ENCODE results near the gene MVB12B. TPM values are rescaled to one million over a fixed set of nuclear protein-coding genes. Genes with fewer than 3 reads are reported as not detected.
A peak's percentile ranks its signal among the peaks of the same experiment; 100 is the strongest.

Gene MVB12B
- total and polyA plus RNA-seq, 2 of the 4 experiments (the other 2 are of a cell fraction) = 2.0 to 4.0 TPM

DNA sequence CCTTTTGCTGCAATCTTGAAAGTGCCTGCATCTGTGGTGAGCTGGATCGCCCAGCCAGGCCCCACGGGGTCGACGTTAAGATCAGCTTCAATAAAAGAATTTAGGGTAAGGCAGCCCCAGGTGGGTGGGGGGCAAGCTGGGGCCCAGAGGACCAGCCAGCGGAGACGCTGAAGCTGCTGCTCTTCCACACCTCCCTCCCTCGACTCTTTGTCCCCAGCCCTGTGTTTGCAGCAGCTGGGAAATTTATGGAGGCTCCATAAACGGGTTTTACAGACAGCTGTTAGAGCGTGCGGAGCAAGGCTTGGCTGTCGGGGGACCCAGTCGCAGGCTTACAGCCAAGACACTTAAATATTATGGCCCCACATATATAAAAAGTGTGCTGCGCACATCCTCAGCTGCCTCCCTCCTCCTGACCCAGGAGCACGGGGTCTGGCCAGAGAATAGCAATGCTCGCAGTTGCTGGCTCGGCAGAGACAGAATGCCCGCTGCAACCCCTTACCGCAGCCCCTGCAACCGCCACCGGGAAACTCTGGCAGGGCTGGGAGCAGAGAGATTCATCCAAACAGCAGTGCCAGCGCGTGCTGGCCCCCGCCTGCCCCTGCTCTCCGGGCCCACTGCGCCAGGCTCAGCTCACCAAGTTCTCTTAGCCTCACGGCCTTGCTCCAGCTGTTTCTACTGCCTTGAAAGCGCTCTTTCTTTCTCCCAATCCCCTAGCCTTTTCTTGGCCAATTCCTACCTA is 28.4 kb upstream of the MVB12B start:
- Histone ChIP-seq H2AK9ac (replicated peaks; ENCODE audit: low read depth, low read length, poor library complexity) (no peak overlapping the region), H4K20me1 (ENCODE audit: insufficient read depth, low read length) (no peaks in the 10 kb centered on the region), H4K8ac (ENCODE audit: low read depth in 2 of 2, low read length in 2 of 2) (no peak overlapping the region), H3K4me2 (ENCODE audit: low read depth, low read length) (no peak overlapping the region), H3K4me1 (ENCODE audit: control insufficient read depth, insufficient read depth, low read length) (no peaks in the 10 kb centered on the region), H3K9ac (ENCODE audit: low read depth, low read length) (no peak overlapping the region), H3K23ac (ENCODE audit: low read depth, low read length) (no peak overlapping the region), H4K91ac (ENCODE audit: insufficient read depth, low read depth, low read length) (no peak overlapping the region), H4K5ac (ENCODE audit: low read depth, low read length) (no peak overlapping the region), H3K9me1 (ENCODE audit: insufficient read depth, low read length) (no peaks in the 10 kb centered on the region), H2AFZ (replicated peaks; ENCODE audit: low read length, poor library complexity) (no peak overlapping the region), H3K9me3 (ENCODE audit: control insufficient read depth, insufficient read depth, low read length) (no peaks in the 10 kb centered on the region), H3K79me1 (ENCODE audit: low read depth in 1 of 2, low read length in 2 of 2) (no peaks in the 10 kb centered on the region), H3K56ac (ENCODE audit: extremely low read depth, insufficient read depth, low read length) (no peak overlapping the region), H3K14ac (replicated peaks; ENCODE audit: low read depth, low read length) (no peak overlapping the region), H3K4ac (ENCODE audit: low read depth, low read length) (no peak overlapping the region), H3K27me3 (ENCODE audit: control insufficient read depth, insufficient read depth, low read length) (peaks cover 45% of the 10 kb centered on the region), H3K27ac (ENCODE audit: insufficient read depth, low read length) (no peak overlapping the region), H3K18ac (ENCODE audit: low read depth, low read length) (no peak overlapping the region), H3K4me3 (ENCODE audit: insufficient read depth, low read depth, low read length) (no peak overlapping the region), H2BK20ac (ENCODE audit: low read depth, low read length) (no peak overlapping the region), H2BK15ac (ENCODE audit: low read depth, low read length) (no peak overlapping the region), H2AK5ac (ENCODE audit: low read depth, low read length) (no peak overlapping the region), H3K36me3 (ENCODE audit: control insufficient read depth, insufficient read depth, low read length) (no peaks in the 10 kb centered on the region), H2BK120ac (ENCODE audit: low read depth, low read length) (no peak overlapping the region), H2BK5ac (ENCODE audit: low read depth, low read length, poor library complexity, severe bottlenecking) (no peak overlapping the region)
- intact Hi-C loops (cut with micrococcal nuclease) (no loop called here), dilution Hi-C loops (cut with HindIII; ENCODE audit: low sequenced_read_pairs, unreplicated experiment) (no loop called here), in situ Hi-C loops (cut with MboI; ENCODE audit: low sequenced_read_pairs) (no loop called here)
- ATAC-seq (ENCODE audit: low read depth) (peak; percentile 37; the same call in 1 of the 2 replicates), DNase-seq (no peak)
- no peak for TF ChIP-seq POLR2A (IDR thresholded peaks at IDR 0.05; ENCODE audit: low read depth, low read length)
- TF ChIP-seq MAZ (IDR thresholded peaks at IDR 0.05; ENCODE audit: borderline replicate concordance, low read depth, low read length) = no peak
- no peak for TF ChIP-seq RFX5 (IDR thresholded peaks at IDR 0.05; ENCODE audit: low read depth, low read length)
- no peak for TF ChIP-seq CEBPB (IDR thresholded peaks at IDR 0.05; ENCODE audit: low read depth, low read length)
- TF ChIP-seq, protein P1, sequence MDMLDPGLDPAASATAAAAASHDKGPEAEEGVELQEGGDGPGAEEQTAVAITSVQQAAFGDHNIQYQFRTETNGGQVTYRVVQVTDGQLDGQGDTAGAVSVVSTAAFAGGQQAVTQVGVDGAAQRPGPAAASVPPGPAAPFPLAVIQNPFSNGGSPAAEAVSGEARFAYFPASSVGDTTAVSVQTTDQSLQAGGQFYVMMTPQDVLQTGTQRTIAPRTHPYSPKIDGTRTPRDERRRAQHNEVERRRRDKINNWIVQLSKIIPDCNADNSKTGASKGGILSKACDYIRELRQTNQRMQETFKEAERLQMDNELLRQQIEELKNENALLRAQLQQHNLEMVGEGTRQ (IDR thresholded peaks at IDR 0.05; ENCODE audit: low read depth, low read length) = no peak
- TF ChIP-seq CHD1 (IDR thresholded peaks at IDR 0.05; ENCODE audit: low read depth, low read length) = no peak
- TF ChIP-seq NFE2L2 (IDR thresholded peaks at IDR 0.05; ENCODE audit: low read depth, low read length) = no peak
- no peak for TF ChIP-seq BHLHE40 (IDR thresholded peaks at IDR 0.05; ENCODE audit: low read depth, low read length)
- TF ChIP-seq, protein P2, sequence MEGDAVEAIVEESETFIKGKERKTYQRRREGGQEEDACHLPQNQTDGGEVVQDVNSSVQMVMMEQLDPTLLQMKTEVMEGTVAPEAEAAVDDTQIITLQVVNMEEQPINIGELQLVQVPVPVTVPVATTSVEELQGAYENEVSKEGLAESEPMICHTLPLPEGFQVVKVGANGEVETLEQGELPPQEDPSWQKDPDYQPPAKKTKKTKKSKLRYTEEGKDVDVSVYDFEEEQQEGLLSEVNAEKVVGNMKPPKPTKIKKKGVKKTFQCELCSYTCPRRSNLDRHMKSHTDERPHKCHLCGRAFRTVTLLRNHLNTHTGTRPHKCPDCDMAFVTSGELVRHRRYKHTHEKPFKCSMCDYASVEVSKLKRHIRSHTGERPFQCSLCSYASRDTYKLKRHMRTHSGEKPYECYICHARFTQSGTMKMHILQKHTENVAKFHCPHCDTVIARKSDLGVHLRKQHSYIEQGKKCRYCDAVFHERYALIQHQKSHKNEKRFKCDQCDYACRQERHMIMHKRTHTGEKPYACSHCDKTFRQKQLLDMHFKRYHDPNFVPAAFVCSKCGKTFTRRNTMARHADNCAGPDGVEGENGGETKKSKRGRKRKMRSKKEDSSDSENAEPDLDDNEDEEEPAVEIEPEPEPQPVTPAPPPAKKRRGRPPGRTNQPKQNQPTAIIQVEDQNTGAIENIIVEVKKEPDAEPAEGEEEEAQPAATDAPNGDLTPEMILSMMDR (conservative IDR thresholded peaks at IDR 0.05; ENCODE audit: low read depth, low read length) = no peak
- ChIA-PET POLR2A (ENCODE audit: unreplicated experiment) (no interaction called here), CTCF (no interaction called here)
- WGBS, 2 experiments (ENCODE audit: extremely low coverage in 2 of 2, insufficient read length in 1 of 2) = 13% methylated on average over 8 of the region's 27 CpGs; no CpG with 5 or more reads in 1 of the 2 experiments
- no TSS peak for BruUV-seq (replicated peaks)
